Colonic mucosa (tissue), 4 donors: Measurements from ENCODE around the gene HSF2. TPM values are rescaled to one million over a fixed set of nuclear protein-coding genes. Genes with fewer than 3 reads are reported as not detected.

Experiments used
- DNase-seq: peaks from one replicate; pipeline ENCODE4 v3.0.0-alpha.2; 2020
- H3K27ac ChIP-seq: fragments of 200-600 bp; one replicate; pipeline ENCODE4 v1.8.0; 2021
- H3K27me3 ChIP-seq: fragments of 200-600 bp; one replicate; pipeline ENCODE4 v1.8.0; 2021
- H3K36me3 ChIP-seq: fragments of 200-600 bp; one replicate; pipeline ENCODE4 v1.8.0; 2021
- H3K4me1 ChIP-seq: fragments of 200-600 bp; one replicate; pipeline ENCODE4 v1.8.0; 2021; ENCODE audit warnings: mild to moderate bottlenecking
- H3K4me3 ChIP-seq: fragments of 200-600 bp; one replicate; pipeline ENCODE4 v1.8.0; 2021
- H3K9ac ChIP-seq, 2 donors: one replicate each; pipeline ENCODE4 v1.7.0; 2013; ENCODE audit warnings: control low read depth in 2 of 2, low read depth in 2 of 2, low read length in 2 of 2
- H3K9me3 ChIP-seq: fragments of 200-600 bp; one replicate; pipeline ENCODE4 v1.8.0; 2021
- CTCF ChIP-seq: fragments of 200-600 bp; IDR thresholded peaks from one replicate; pipeline ENCODE4 v1.8.0; 2022; ENCODE audit warnings: antibody characterized with exemption, mild to moderate bottlenecking
- intact Hi-C: fragments of 100-400 bp; cut with DNase I; formaldehyde crosslinking; loops from one replicate; pipeline ENCODE4 v1.14.1; 2022
- total RNA-seq, 2 donors: library from RNA; stranded (reverse); fragmentation: NEBNext Ultra II Directional in 1 of 2; extraction: Animal tissue kit (Norgen Biotek cat#: 25700) in 1 of 2; gene quantifications; one replicate each; pipeline ENCODE4 v1.2.1, GENCODE V29; 2021
- donor health status: healthy.
- donor health status: DM: no; HTN: no; CAD: no.
- donor health status: DM: no; HTN: no; CAD: no.

The HSF2 gene
- total RNA-seq, 2 donors from 2014 or later, result 4.8 to 5.1 TPM

- DNase-seq, result no peak
- no peak for TF ChIP-seq CTCF
- intact Hi-C loops, result no loop called here
- peak overlapping the region; percentile 69 for H3K27ac ChIP-seq
- H3K4me3 ChIP-seq, result peak overlapping the region; percentile 90
- no peaks in the 10 kb centered on the region for H3K36me3 ChIP-seq
- no peaks in the 10 kb centered on the region for H3K9me3 ChIP-seq
- no peaks in the 10 kb centered on the region for H3K27me3 ChIP-seq
- H3K4me1 ChIP-seq, result peaks cover 5% of the 10 kb centered on the region
- H3K9ac ChIP-seq, result peak overlapping the region; percentile 82 to 92
These were observed 634 bp downstream of the HSF2 start for GRCh38 chr6:122400121-122400450.

- intact Hi-C loops, result no loop called here
- DNase-seq, result no peak
- no peak overlapping the region for H3K9ac ChIP-seq
- peaks cover 5% of the 10 kb centered on the region for H3K4me1 ChIP-seq
- H3K27ac ChIP-seq, result no peak overlapping the region
- H3K9me3 ChIP-seq, result no peaks in the 10 kb centered on the region
- peak overlapping the region; percentile 90 for H3K4me3 ChIP-seq
- no peak for TF ChIP-seq CTCF
- H3K36me3 ChIP-seq, result no peaks in the 10 kb centered on the region
- H3K27me3 ChIP-seq, result no peaks in the 10 kb centered on the region
These were observed 1.1 kb downstream of the HSF2 start for GRCh38 chr6:122400462-122401089.

- Histone ChIP-seq H3K36me3 (no peaks in the 10 kb centered on the region), H3K9me3 (no peaks in the 10 kb centered on the region), H3K27ac (no peak overlapping the region), H3K4me1 (peaks cover 5% of the 10 kb centered on the region), H3K4me3 (no peak overlapping the region), H3K9ac (no peak overlapping the region), H3K27me3 (no peaks in the 10 kb centered on the region)
- no peak for DNase-seq
- no peak for TF ChIP-seq CTCF
- intact Hi-C loops, result no loop called here
These were observed 1.7 kb downstream of the HSF2 start for GRCh38 chr6:122401104-122401503.

DNA sequence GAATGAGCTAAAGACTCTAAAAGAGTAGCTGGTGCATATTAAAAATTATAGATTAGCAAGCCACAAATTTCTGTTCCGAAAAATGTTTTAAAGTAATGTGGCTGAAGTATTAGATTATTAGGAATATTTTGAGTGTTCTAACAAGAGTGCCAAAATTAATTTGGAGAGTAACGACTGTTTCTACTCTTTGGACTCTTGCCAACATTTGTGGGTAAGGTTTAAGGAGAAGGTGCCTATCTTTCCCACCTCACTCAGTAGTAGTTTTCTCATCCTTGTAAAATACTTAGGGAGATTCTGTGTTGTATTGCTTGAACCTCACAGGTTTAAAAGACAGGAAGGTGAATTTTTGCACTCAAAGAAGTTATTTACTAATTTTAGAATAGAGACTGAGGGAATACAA is 5.0 kb downstream of the HSF2 start:
- Histone ChIP-seq H3K27ac (no peak overlapping the region), H3K4me1 (peaks cover 5% of the 10 kb centered on the region), H3K4me3 (no peak overlapping the region), H3K36me3 (no peaks in the 10 kb centered on the region), H3K27me3 (no peaks in the 10 kb centered on the region), H3K9ac (no peak overlapping the region), H3K9me3 (no peaks in the 10 kb centered on the region)
- DNase-seq, result no peak
- TF ChIP-seq CTCF, result no peak
- intact Hi-C loops, result no loop called here

- no peak for TF ChIP-seq CTCF
- H3K27me3 ChIP-seq, result no peaks in the 10 kb centered on the region
- H3K27ac ChIP-seq, result no peak overlapping the region
- no peaks in the 10 kb centered on the region for H3K36me3 ChIP-seq
- intact Hi-C loops, result no loop called here
- no peak overlapping the region for H3K4me3 ChIP-seq
- no peaks in the 10 kb centered on the region for H3K9me3 ChIP-seq
- peaks cover 3% of the 10 kb centered on the region for H3K4me1 ChIP-seq
- no peak for DNase-seq
- H3K9ac ChIP-seq, result no peak overlapping the region
These were observed 6.0 kb downstream of the HSF2 start for GRCh38 chr6:122405417-122405816.

- Histone ChIP-seq H3K36me3 (no peaks in the 10 kb centered on the region), H3K9me3 (no peaks in the 10 kb centered on the region), H3K9ac (no peak overlapping the region), H3K4me1 (no peaks in the 10 kb centered on the region), H3K27me3 (no peaks in the 10 kb centered on the region), H3K27ac (no peak overlapping the region), H3K4me3 (no peak overlapping the region)
- intact Hi-C loops, result no loop called here
- DNase-seq, result no peak
- TF ChIP-seq CTCF, result no peak
These were observed 6.7 kb downstream of the HSF2 start for GRCh38 chr6:122406187-122406586.
